Measurements from ENCODE around the gene ABR.

ABR gene

DNA sequence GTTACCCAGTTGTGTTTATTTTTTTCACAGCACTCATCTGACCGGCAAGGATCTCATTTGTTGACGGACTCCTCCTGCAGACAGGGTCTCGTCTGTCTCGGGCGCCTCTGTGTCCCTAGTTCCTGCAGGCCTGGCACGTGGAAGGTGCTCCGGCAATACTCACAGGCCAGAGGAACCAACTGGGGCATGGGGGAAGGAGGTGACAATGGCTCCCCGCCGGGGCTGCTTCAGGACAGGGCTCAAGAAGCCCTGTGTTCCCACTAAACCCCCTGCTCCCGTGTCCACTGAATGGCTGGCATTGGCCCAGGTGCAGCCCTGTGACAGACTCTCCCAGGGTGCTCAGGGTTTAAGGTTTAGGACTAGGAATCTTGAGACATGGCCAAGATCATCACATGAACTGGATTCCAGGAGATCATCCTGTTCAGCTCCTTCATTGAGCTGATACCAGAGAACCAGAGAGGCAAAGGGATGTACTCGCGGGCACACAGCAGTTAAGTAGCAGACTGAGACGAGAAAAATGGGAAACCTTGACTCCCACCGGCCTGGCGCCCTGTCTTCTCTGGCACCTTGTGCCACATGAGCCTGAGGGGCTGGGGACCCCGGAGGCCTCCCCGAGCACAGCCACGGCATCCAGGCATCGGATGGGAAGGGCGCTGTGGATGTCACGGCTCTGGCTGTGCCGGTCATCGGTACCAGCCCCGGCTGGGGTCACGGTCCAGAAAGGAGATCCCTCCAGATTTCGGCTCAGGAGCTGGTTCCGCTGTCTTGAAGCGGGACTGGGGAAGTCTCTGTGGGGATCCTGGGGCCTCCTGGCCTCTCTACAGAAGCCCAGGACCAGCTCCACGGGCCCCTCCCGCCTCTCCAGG is 153.8 kb downstream of the ABR start:
- DNase-seq = no peak

DNA sequence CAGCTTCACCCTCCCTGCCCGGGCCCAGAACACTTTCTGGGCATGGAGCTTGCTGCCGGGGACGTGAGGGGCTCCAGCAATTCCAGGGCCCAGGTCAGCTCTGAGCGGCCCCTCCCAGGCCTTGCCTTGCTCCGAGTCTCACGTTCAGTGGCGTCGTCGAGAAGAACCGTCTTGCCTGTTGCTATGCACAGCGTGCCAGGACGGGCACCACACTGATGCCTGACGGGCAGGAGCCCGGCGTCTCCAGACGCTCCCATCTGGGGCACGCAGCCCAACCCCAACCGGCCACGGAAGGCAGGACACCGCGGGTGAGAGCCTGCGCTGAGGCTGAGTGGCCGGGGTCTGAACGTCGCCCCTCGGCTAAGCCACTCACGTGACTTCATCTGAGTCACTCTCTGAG is 155.7 kb downstream of the ABR start:
- DNase-seq = no peak

DNA sequence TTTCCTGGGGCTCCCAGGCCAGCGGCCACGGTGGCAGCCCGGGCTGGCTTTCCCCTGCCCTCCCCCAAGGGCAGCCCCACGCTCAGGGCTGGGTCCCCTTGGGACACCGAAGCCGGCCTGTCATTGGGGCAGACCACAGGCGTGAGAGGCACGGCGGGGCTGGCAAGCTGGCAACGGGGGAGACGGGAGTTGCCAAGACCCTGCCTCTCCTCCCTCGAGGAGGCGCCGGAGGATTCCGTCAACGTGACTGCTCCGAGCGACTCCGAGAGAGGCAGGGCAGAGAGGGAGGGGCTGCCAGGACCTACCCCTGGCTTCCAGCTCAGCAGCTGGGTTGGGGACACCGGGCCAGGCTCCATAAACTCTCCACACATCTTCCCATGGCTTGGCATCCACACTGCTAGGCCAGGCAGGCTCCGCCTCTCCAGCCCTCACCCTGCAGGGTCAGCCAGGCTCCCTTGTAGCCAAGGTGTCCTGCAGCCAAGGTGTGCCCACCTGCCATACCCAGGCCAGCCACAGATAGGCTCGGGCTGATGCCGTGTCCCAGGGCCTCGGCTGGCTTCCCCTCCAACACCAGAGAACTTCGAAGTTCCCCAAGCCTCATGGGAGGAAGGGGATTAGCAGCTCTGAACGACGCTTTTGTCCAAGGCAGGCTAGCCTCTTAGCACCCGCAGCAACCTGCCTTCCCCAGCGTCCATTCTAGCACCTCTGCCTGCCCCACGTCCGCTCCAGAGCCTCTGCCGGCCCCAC is 157.3 kb downstream of the ABR start:
- DNase-seq = no peak

DNA sequence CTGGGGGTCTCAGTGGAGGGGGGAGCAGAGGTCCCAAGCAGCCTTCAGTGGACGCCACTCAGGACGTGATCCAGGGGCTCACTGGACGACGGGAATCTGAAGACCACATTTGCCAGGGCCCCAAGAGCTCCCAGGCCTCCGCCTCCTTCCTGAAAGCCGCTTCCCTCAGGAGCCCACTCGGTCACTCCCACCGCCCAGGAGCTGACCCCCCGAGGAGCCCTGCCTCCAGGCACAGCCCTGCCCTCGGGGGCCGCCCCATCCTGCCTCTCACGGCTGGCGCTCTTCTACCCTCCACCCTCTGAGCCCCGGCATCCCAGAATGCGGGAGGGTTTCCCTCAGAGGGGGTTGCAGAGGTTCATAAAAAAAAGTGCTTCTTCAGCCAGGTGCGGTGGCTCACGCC is 158.6 kb downstream of the ABR start:
- no peak for DNase-seq

DNA sequence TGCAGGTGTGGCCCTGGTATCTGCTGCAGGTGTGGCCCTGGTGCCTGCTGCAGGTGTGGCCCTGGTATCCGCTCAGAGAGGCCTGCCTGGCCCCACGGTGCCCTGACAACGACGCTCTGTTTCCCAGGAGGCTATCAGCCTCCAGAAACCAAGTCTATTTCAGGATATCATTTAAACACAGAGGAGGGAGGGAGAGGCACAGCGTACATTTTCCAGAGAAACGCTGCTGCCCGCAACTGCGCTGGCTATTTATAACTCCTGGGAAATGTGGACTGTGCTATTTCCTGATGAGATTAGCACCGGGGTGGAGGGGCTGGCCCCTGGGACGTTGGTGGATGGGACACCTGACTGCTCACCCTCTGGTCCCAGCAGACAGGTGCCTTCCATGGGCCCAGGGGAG is 160.3 kb downstream of the ABR start:
- DNase-seq = no peak

DNA sequence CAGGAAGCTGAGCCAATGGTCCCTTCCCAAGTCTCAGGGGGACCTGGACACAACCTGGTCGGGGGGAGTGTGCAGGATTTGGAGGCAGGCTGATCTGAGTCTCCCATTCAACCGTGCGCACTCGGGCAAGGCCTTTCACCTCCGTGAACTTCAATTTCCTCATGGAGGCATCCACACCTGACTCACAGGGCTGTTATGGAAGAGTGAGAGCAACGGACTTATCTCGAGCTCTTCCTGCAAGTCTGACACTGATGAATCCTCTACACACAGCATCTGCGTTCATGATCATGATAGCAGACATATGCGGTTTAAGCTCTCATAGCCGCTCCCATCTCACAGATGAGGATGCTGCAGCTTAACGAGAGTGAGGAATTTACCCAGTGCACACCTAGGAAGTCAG is 161.2 kb downstream of the ABR start:
- DNase-seq = no peak

DNA sequence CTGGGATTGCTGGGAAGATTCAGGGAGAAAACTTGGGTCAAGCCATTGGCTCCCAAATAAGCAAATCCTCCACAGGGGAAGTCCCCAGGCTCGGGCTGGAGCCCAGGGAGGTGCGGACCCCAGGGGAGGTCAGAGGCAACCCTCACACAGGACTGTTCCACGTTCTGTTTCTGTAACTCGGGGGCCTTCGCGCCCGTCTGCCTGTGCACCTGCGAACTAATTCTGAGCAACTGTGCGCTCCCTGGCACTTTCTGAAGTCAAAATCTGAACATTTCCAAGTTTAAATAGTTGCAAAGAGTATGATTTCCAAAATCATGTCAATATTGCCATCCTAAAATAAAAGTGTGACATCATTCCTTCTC is 166.1 kb downstream of the ABR start:
- DNase-seq = no peak

DNA sequence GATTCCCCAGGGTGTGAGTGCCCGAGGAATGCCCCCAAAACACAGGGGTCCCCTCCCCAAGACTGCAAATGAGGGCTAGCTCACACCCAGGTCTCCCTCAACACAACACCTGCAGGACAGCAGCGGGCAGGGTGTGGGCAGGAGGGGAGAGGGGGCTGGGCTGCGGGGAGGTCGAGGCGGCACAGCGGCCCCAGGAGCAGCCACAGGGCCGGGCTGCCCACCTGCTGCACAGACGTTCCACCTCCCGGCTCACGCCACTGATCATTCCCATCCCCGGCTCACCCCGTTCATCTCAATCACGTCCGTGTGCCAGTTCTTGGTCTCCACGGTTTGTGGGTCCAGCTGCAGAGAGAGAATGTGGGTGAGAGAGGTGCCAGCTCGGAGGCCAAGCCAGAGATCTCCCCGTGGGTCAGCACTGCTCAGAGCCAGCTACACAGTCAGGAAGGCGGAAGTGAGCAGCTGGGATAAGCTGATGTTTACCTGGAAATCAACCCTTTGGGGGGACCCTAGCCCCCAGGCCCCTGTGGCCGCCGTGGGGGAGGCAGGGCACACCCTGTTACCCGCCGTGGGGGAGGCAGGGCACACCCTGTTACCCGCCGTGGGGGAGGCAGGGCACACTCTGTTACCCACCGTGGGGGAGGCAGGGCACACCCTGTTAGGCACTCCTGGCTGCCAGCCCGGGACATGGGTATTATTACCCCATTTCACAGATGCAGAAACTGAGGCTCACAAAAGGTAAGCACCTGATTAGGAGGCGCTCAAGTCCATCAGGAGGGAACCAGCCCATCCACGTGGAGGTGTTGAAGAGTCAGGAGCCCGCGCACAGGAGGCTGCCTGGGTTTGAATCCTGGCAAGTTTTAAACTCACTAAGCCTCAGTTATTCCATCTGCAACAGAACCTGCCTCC is 166.7 kb downstream of the ABR start:
- DNase-seq = no peak

DNA sequence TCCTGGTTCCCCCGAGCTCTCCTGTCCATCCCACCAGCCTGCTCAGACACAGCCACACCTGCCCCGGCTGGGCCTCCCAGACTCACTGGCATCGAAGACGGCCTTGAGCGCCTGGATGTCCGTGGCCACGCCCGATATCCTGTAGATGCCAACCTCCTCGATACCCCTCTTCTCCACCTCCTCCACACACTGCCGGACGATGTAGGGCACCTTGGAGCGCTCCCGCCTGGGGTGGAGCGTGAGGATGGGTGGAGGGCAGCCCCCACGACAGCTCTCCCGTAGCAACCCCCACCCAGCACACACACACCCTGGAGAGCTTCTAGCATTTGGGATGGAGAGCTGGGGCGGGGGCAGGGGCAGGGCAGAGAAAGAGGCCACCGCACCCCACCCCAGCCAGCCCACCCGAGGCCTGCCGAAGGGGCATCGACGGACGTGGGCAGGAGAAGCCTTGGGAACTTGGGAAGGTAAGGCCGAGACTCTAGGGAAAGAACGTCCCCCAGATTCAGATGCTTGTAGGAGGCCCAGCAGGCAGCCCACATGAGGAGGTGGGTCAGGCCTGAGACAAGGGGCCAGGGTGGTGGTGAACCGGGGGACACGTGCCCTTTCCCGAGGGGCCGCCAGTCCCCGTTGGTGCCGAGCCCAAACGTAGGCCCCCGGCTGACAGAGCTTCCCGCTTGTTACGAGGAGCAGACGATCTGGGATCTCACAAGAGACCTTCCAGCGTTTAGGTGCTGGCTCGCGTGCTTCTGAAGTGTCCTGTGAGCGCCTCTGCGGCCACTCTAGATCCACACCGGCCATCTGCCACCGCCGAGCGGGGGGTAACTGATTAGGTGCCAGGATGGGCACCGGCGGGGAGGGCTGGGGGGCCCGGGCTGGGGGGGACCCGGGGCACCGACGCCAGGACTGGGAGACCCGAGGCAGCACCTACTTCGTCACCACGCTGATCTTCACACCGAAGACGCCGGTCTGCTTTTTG is 167.7 kb downstream of the ABR start:
- DNase-seq = no peak

DNA sequence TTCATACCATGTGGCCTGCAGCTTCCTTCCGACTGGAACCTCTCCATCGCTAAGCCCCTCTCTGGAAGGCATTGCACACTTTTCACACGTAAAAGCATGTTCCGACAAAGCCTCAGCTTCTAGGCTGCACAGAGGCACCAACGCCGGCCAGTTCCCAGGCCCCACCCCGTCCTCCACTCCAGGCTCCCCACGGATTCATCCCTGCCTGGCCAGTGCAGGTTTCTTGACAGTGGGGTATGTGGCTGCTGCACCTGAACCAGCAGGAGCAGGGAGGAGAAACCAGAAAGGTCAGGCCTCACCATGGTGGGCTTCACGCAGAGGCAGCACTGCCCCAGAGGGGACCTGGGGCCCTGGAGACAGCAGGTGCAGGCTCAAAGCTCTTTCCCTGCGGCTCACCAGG is 168.6 kb downstream of the ABR start:
- no peak for DNase-seq

DNA sequence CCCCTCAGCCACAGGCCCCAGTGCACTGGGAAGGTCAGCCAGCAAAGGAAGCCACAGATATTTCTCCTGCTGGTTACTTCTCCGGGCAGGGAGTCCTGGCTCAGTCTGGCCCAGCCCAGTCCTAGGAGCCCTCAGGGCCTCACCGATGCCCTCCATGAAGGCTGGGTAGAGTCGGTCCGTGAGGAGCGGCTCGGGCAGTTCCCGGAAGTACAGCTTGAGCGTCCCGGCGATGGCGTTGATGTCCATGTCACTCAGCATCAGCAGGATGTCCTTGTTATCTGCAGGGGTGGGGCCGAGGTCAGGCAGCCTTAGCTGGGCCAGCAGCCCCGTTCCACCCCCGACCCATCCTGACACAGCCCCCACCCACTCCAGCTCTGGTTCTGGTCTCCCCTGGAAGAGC is 169.2 kb downstream of the ABR start:
- DNase-seq = no peak

DNA sequence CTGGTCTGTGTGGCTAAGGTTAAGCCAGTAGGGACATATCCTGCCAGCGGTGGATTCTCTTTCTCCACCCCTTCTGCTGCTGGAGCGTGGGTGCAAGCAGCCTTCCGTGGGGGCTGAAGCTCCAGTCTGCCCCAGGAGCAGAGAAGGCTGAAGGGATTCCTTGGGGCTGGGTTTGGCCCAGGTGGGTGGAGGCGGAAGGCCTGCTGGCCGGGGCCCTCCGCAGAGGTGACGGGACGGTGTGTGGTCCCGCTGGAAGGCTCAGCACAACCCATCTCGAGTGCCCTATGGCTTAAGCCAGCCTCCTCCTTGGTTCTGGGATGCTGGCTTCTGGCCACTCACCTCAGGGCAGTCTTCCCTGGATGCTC is 169.7 kb downstream of the ABR start:
- DNase-seq = no peak

DNA sequence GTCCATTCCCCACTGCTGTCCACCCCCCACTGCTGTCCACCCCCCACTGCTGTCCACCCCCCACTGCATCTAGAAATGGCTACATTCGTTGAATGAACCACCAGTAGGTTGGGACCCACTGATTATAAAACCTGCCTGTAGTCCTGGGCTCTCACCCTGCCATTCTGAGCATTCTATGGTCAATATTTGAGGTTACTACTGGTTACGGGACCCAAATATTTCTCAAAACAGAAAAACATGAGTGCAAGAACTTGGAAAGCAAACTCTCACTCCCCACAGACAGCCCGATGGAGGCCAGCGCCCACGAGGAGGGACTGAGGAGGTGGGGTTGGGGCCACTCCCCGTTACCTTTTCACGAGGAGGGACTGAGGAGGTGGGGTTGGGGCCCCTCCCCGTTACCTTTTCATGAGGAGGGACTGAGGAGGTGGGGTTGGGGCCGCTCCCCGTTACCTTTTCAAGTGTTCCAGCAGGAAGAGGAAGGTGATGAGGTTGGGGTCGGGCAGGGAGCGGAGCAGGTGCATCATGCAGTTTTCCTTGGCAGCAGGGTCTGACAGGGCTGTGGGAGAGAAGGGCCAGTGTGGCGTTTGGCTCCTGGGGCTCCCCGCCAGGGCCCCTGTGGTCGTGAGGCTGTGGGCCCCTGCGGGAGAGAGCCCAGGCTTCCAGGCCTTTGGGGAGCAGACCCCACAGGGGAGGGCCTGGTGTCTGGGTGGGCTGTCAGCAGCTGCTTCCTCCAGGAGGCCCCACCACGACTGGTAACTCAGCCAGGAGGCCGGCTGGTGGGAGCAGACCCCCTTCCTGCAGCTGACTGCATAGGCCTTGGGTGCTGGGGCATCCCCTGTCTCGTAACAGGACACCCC is 170.3 kb downstream of the ABR start:
- no peak for DNase-seq

DNA sequence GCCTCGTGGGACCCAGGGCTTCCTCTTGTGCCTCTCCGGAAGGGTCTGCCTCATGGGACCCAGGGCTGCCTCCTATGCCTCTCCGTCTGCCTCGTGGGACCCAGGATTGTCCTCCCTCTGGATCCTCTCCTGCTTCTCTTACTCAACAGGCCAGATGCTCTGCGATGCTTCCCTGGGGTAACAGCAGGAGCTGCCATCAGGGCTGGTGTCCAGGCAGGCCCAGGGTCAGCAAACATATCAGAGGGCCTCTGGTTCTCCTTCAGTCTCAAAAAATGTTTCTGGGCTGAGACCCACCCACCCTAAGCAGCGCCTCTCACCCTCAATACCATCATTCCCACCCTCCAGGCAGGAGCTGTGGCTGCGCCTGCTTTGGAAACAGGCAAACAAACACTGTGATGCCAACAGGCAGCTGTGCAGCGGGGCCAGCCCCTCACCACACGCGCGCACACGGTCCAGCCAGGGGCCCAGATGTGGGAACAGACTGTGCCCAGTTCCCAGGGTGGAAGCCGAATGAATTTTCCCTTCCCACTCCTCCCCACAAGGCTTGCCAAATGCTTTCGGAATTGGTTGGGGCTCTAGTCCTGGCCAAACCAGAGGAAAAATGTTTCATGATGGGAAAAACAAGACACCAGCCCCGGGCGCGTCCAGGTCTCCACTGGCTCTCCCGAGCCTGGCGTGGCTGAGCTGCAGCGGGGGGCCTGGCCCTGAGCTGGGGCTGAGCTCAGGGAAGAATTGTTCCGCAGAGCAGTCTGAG is 171.6 kb downstream of the ABR start:
- DNase-seq = no peak

DNA sequence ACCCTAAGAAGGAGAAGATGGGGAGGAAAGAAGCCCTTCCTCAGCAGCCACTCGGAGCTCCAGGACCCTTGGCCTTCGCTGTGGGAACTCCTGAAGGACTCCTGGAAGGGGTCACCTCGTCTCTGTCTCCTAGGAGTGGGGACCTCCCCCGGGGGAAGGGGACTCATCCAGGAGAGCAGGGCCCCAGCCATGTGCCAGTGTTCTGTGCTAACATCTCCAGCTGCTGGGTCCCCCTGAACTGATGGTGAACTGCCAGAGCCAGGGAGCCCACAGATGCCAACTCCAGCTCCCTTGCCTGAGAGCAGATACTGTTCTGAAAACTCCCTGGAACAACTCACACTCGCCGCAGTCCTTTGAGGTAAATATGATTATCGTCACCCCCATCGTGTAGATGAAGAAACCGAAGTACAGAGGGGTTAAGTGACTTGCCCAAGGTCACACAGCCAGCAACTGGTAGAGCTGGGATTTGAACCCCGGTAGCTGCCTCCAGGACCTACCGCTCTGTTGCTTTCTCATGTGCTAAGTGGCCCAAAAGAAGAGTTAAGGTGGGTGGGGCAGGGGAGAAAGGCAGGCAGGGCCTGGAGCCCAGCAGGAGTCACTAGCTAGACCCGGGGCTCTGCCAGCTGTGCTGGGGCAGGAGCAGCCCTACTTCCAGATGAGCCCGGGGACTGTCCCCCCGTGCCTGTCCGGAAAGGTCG is 172.3 kb downstream of the ABR start:
- no peak for DNase-seq

DNA sequence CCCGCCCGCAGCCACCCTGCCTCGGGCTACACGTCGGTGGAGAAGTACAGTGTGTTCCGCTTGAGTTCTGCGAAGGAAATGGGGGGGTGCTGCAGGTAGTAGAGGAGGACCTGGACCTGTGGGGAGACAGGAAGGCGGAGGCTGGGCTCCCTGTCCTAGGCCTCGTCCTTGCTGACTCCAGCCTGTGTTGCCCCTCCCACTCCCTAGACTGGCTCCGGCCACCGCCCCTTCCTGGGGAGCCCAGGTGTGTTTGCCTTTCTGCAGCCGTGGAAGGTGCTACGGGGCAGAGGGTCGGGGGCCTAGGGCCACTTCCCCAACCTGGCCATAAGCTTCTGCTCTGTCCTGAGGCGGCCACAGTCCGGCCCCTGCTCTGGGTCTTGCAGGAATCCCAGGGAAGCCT is 173.7 kb downstream of the ABR start:
- no peak for DNase-seq

DNA sequence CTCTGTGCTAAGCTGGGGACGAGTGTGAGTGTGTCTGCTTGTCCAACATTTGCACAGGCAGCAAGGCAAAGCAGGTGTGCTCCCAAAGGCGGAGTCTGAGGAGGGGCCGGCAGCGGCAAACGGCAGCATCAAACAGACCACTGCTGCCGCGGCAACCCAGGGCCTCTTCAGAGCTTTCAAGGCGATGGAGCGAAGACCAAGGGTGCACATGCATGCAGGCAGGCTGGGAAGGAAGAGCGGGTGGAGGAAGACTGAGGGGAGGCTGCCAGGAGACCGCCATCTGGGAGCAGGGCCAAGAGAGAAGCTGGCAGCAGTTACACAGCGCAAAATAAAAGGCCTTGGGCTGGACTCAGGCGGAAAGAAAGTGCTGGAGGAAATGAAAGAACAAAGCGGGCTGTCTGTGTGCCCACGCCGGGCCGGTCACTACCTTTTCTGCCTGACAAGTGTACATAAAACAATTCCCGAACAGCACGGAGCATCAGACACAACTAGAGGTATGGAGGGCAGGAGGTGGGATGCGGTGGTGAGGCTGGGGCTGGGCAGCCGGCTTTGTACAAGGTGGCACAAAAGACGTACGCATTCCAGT is 174.3 kb downstream of the ABR start:
- no peak for DNase-seq

DNA sequence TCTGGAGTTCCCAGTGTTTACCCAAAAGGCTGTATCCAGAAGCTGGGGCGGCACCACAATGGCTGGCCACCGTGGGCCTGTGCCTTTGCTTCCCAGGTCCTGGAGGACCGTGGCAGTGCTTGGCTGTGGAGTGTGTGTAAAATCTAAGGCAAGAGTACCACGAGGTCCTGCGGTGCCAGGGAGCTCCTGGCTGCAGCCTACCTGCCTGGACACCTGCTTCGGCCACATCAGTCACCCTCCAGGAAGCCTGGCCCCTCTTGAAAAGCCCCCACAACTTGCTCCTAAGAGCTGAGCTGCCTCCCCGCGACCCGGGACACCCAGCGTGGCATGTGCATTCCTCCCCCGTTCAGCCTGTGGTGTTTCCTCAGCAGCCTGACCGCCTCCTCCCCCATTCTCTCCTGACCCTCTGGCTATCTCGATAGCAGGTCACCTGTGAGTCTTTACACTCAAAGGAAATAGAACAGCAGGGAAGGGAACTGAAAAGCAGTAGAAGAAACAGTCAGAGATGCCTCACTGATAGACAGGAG is 174.9 kb downstream of the ABR start:
- no peak for DNase-seq
